ENCODE results near the gene IMP4.

GRCh38 chr2:130380096-130380934 is 37.6 kb downstream of the IMP4 start:
- TF ChIP-seq CEBPB (IDR thresholded peaks at IDR 0.05; ENCODE audit: borderline replicate concordance, low read depth, low read length) (no peak), NPAS2 (CRISPR knock-in tag; IDR thresholded peaks at IDR 0.05; ENCODE audit: borderline replicate concordance) (no peak), POLR2A (IDR thresholded peaks at IDR 0.05; ENCODE audit: insufficient read depth in 1 of 2, low read depth in 2 of 2, low read length in 2 of 2) (no peak), ARHGAP35 (CRISPR knock-in tag; IDR thresholded peaks at IDR 0.05; ENCODE audit: borderline replicate concordance) (no peak), ZNF501 (CRISPR knock-in tag; IDR thresholded peaks at IDR 0.05) (no peak), KDM6A (CRISPR knock-in tag; IDR thresholded peaks at IDR 0.05; ENCODE audit: low read depth) (no peak), ZBTB21 (CRISPR knock-in tag; IDR thresholded peaks at IDR 0.05) (no peak)
- TF ChIP-seq, protein P1, sequence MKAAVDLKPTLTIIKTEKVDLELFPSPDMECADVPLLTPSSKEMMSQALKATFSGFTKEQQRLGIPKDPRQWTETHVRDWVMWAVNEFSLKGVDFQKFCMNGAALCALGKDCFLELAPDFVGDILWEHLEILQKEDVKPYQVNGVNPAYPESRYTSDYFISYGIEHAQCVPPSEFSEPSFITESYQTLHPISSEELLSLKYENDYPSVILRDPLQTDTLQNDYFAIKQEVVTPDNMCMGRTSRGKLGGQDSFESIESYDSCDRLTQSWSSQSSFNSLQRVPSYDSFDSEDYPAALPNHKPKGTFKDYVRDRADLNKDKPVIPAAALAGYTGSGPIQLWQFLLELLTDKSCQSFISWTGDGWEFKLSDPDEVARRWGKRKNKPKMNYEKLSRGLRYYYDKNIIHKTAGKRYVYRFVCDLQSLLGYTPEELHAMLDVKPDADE (CRISPR knock-in tag; IDR thresholded peaks at IDR 0.05): no peak
- TF ChIP-seq, protein P2, sequence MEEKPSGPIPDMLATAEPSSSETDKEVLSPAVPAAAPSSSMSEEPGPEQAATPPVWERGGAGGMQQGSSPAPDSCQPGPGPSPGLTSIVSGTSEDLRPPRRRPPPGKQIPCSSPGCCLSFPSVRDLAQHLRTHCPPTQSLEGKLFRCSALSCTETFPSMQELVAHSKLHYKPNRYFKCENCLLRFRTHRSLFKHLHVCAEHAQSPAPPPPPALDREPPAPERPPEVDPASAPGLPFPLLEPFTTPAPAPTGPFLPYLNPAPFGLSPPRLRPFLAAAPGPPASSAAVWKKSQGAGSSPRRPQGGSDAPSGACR (CRISPR knock-in tag; IDR thresholded peaks at IDR 0.05): no peak
- TF ChIP-seq, protein P3, sequence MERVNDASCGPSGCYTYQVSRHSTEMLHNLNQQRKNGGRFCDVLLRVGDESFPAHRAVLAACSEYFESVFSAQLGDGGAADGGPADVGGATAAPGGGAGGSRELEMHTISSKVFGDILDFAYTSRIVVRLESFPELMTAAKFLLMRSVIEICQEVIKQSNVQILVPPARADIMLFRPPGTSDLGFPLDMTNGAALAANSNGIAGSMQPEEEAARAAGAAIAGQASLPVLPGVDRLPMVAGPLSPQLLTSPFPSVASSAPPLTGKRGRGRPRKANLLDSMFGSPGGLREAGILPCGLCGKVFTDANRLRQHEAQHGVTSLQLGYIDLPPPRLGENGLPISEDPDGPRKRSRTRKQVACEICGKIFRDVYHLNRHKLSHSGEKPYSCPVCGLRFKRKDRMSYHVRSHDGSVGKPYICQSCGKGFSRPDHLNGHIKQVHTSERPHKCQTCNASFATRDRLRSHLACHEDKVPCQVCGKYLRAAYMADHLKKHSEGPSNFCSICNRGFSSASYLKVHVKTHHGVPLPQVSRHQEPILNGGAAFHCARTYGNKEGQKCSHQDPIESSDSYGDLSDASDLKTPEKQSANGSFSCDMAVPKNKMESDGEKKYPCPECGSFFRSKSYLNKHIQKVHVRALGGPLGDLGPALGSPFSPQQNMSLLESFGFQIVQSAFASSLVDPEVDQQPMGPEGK (CRISPR knock-in tag; IDR thresholded peaks at IDR 0.05): no peak
- TF ChIP-seq, protein P4, sequence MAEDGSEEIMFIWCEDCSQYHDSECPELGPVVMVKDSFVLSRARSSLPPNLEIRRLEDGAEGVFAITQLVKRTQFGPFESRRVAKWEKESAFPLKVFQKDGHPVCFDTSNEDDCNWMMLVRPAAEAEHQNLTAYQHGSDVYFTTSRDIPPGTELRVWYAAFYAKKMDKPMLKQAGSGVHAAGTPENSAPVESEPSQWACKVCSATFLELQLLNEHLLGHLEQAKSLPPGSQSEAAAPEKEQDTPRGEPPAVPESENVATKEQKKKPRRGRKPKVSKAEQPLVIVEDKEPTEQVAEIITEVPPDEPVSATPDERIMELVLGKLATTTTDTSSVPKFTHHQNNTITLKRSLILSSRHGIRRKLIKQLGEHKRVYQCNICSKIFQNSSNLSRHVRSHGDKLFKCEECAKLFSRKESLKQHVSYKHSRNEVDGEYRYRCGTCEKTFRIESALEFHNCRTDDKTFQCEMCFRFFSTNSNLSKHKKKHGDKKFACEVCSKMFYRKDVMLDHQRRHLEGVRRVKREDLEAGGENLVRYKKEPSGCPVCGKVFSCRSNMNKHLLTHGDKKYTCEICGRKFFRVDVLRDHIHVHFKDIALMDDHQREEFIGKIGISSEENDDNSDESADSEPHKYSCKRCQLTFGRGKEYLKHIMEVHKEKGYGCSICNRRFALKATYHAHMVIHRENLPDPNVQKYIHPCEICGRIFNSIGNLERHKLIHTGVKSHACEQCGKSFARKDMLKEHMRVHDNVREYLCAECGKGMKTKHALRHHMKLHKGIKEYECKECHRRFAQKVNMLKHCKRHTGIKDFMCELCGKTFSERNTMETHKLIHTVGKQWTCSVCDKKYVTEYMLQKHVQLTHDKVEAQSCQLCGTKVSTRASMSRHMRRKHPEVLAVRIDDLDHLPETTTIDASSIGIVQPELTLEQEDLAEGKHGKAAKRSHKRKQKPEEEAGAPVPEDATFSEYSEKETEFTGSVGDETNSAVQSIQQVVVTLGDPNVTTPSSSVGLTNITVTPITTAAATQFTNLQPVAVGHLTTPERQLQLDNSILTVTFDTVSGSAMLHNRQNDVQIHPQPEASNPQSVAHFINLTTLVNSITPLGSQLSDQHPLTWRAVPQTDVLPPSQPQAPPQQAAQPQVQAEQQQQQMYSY (CRISPR knock-in tag; IDR thresholded peaks at IDR 0.05): no peak
